ENCODE measurements around the gene ZBTB8A.

Gene ZBTB8A

GRCh38 chr1:32501865-32502264 lies 37.4 kb upstream of the ZBTB8A start (continued):
- no peak for TF ChIP-seq POU6F1 (CRISPR knock-in tag; IDR thresholded peaks at IDR 0.05; ENCODE audit: borderline replicate concordance, low read depth)
- TF ChIP-seq SNAI2 (CRISPR knock-in tag; IDR thresholded peaks at IDR 0.05), result no peak
- no peak for TF ChIP-seq BACH2 (CRISPR knock-in tag; IDR thresholded peaks at IDR 0.05; ENCODE audit: borderline replicate concordance)
- TF ChIP-seq PPARA (CRISPR knock-in tag; IDR thresholded peaks at IDR 0.05; ENCODE audit: borderline replicate concordance), result no peak
- no peak for TF ChIP-seq ZC3H10 (CRISPR knock-in tag; IDR thresholded peaks at IDR 0.05)
- no peak for TF ChIP-seq GLIS3 (CRISPR knock-in tag; IDR thresholded peaks at IDR 0.05)
- TF ChIP-seq ESRRG (CRISPR knock-in tag; IDR thresholded peaks at IDR 0.05), result no peak
- no peak for TF ChIP-seq ZFP3 (CRISPR knock-in tag; IDR thresholded peaks at IDR 0.05)
- no peak for TF ChIP-seq PATZ1 (CRISPR knock-in tag; IDR thresholded peaks at IDR 0.05; ENCODE audit: borderline replicate concordance)
- TF ChIP-seq ZNF565 (CRISPR knock-in tag; conservative IDR thresholded peaks at IDR 0.05; ENCODE audit: low read depth), result no peak
- no peak for TF ChIP-seq TCF4 (CRISPR knock-in tag; IDR thresholded peaks at IDR 0.05; ENCODE audit: borderline replicate concordance)
- no peak for TF ChIP-seq RARB (CRISPR knock-in tag; IDR thresholded peaks at IDR 0.05)
- TF ChIP-seq ZNF8 (CRISPR knock-in tag; IDR thresholded peaks at IDR 0.05), result no peak

- TF ChIP-seq ZFP30 (CRISPR knock-in tag; IDR thresholded peaks at IDR 0.05) (no peak), PPARA (CRISPR knock-in tag; IDR thresholded peaks at IDR 0.05; ENCODE audit: borderline replicate concordance) (no peak), ZNF70 (CRISPR knock-in tag; IDR thresholded peaks at IDR 0.05) (no peak), ARNTL (CRISPR knock-in tag; IDR thresholded peaks at IDR 0.05; ENCODE audit: borderline replicate concordance, low read depth) (no peak), ZNF565 (CRISPR knock-in tag; conservative IDR thresholded peaks at IDR 0.05; ENCODE audit: low read depth) (no peak), TSHZ2 (CRISPR knock-in tag; IDR thresholded peaks at IDR 0.05) (no peak), ESRRG (CRISPR knock-in tag; IDR thresholded peaks at IDR 0.05) (no peak), CREB5 (CRISPR knock-in tag; IDR thresholded peaks at IDR 0.05; ENCODE audit: low read depth) (no peak)
- no peak for ATAC-seq
Observed at GRCh38 chr1:32503153-32503552, 36.1 kb upstream of the ZBTB8A start.

GRCh38 chr1:32507021-32507420 lies 32.2 kb upstream of the ZBTB8A start:
- ATAC-seq, result no peak
- no peak for TF ChIP-seq TSHZ2 (CRISPR knock-in tag; IDR thresholded peaks at IDR 0.05)

- no peak for ATAC-seq
- TF ChIP-seq ZNF565 (CRISPR knock-in tag; conservative IDR thresholded peaks at IDR 0.05; ENCODE audit: low read depth), result no peak
- TF ChIP-seq GLIS3 (CRISPR knock-in tag; IDR thresholded peaks at IDR 0.05), result no peak
- no peak for TF ChIP-seq ZNF70 (CRISPR knock-in tag; IDR thresholded peaks at IDR 0.05)
- TF ChIP-seq ZFP3 (CRISPR knock-in tag; IDR thresholded peaks at IDR 0.05), result no peak
- TF ChIP-seq POU6F1 (CRISPR knock-in tag; IDR thresholded peaks at IDR 0.05; ENCODE audit: borderline replicate concordance, low read depth), result no peak
- no peak for TF ChIP-seq ZFP30 (CRISPR knock-in tag; IDR thresholded peaks at IDR 0.05)
- TF ChIP-seq PATZ1 (CRISPR knock-in tag; IDR thresholded peaks at IDR 0.05; ENCODE audit: borderline replicate concordance), result no peak
- no peak for TF ChIP-seq CSRNP3 (CRISPR knock-in tag; IDR thresholded peaks at IDR 0.05)
Observed at GRCh38 chr1:32508761-32509160, 30.5 kb upstream of the ZBTB8A start.

All from SK-N-SH treated with all-trans-retinoic acid at 6 μM for 48 hours (cell line).